ENCODE data around the gene LRMDA.

The LRMDA gene

GRCh38 chr10:75472685-75473084 lies 41.3 kb downstream of the LRMDA start:
- no peak overlapping the region for H3K27ac ChIP-seq
- no peaks in the 10 kb centered on the region for H3K27me3 ChIP-seq (ENCODE audit: insufficient read depth, low read depth, severe bottlenecking)
- no peak for DNase-seq
- no peak overlapping the region for H3K4me3 ChIP-seq (ENCODE audit: low read depth, low read length)
- TF ChIP-seq CTCF (IDR thresholded peaks at IDR 0.05; ENCODE audit: low read depth, low read length): no peak
- H3K36me3 ChIP-seq: no peaks in the 10 kb centered on the region
- no peaks in the 10 kb centered on the region for H3K9me3 ChIP-seq (ENCODE audit: severe bottlenecking)

- DNase-seq: no peak
- no peak overlapping the region for H3K4me3 ChIP-seq (ENCODE audit: low read depth, low read length)
- H3K27me3 ChIP-seq (ENCODE audit: insufficient read depth, low read depth, severe bottlenecking): no peaks in the 10 kb centered on the region
- no peaks in the 10 kb centered on the region for H3K36me3 ChIP-seq
- no peak for TF ChIP-seq CTCF (IDR thresholded peaks at IDR 0.05; ENCODE audit: low read depth, low read length)
- H3K9me3 ChIP-seq (ENCODE audit: severe bottlenecking): no peaks in the 10 kb centered on the region
- H3K27ac ChIP-seq: no peak overlapping the region
Observed at GRCh38 chr10:75474106-75474505, 42.7 kb downstream of the LRMDA start.

- TF ChIP-seq CTCF (IDR thresholded peaks at IDR 0.05; ENCODE audit: low read depth, low read length): no peak
- no peak overlapping the region for H3K27ac ChIP-seq
- no peak for DNase-seq
- no peaks in the 10 kb centered on the region for H3K27me3 ChIP-seq (ENCODE audit: insufficient read depth, low read depth, severe bottlenecking)
- no peak overlapping the region for H3K4me3 ChIP-seq (ENCODE audit: low read depth, low read length)
- H3K9me3 ChIP-seq (ENCODE audit: severe bottlenecking): no peaks in the 10 kb centered on the region
- no peaks in the 10 kb centered on the region for H3K36me3 ChIP-seq
Observed at GRCh38 chr10:75475460-75476182, 44.2 kb downstream of the LRMDA start.

- no peak for DNase-seq
- Histone ChIP-seq H3K36me3 (no peaks in the 10 kb centered on the region), H3K9me3 (ENCODE audit: severe bottlenecking) (no peaks in the 10 kb centered on the region), H3K27me3 (ENCODE audit: insufficient read depth, low read depth, severe bottlenecking) (no peaks in the 10 kb centered on the region), H3K4me3 (ENCODE audit: low read depth, low read length) (no peak overlapping the region), H3K27ac (no peak overlapping the region)
- TF ChIP-seq CTCF (IDR thresholded peaks at IDR 0.05; ENCODE audit: low read depth, low read length): no peak
Observed at GRCh38 chr10:75476569-75476968, 45.1 kb downstream of the LRMDA start.

GRCh38 chr10:75476985-75477384 lies 45.6 kb downstream of the LRMDA start:
- Histone ChIP-seq H3K27me3 (ENCODE audit: insufficient read depth, low read depth, severe bottlenecking) (no peaks in the 10 kb centered on the region), H3K9me3 (ENCODE audit: severe bottlenecking) (no peaks in the 10 kb centered on the region), H3K4me3 (ENCODE audit: low read depth, low read length) (no peak overlapping the region), H3K27ac (no peak overlapping the region), H3K36me3 (no peaks in the 10 kb centered on the region)
- no peak for DNase-seq
- TF ChIP-seq CTCF (IDR thresholded peaks at IDR 0.05; ENCODE audit: low read depth, low read length): no peak

GRCh38 chr10:75477680-75478079 lies 46.3 kb downstream of the LRMDA start:
- Histone ChIP-seq H3K27me3 (ENCODE audit: insufficient read depth, low read depth, severe bottlenecking) (no peaks in the 10 kb centered on the region), H3K36me3 (no peaks in the 10 kb centered on the region), H3K9me3 (ENCODE audit: severe bottlenecking) (no peaks in the 10 kb centered on the region), H3K27ac (no peak overlapping the region), H3K4me3 (ENCODE audit: low read depth, low read length) (no peak overlapping the region)
- no peak for DNase-seq
- no peak for TF ChIP-seq CTCF (IDR thresholded peaks at IDR 0.05; ENCODE audit: low read depth, low read length)

Data from WERI-Rb-1 (cell line).